ENCODE measurements around the gene ULBP1. TPM values are rescaled to one million over a fixed set of nuclear protein-coding genes. Genes with fewer than 3 reads are reported as not detected.

The ULBP1 gene
- total and polyA plus RNA-seq, 11 donors, result 0.10 to 0.52 (median 0.25) TPM

- intact Hi-C loops (cut with DNase I), result no loop called here
- TF ChIP-seq POLR2A (IDR thresholded peaks at IDR 0.05) (no peak), CTCF (IDR thresholded peaks at IDR 0.05) (no peak)
- H3K4me1 ChIP-seq, result no peaks in the 10 kb centered on the region
- H3K4me3 ChIP-seq, result no peak overlapping the region
- no peaks in the 10 kb centered on the region for H3K36me3 ChIP-seq
- H3K27me3 ChIP-seq, result peaks cover 0 to 47% (median 28%) of the 10 kb centered on the region in 9 donors
- 85 to 100% (median 87%) methylated on average over 1 of the region's 1 CpG for WGBS, 4 donors
- DNase-seq (no peak), ATAC-seq (no peak)
- no peak overlapping the region for H3K27ac ChIP-seq
- H3K9me3 ChIP-seq, result no peaks in the 10 kb centered on the region
Observed at GRCh38 chr6:149948011-149948410, 15.7 kb upstream of the ULBP1 start.

GRCh38 chr6:149948616-149949015 is 15.1 kb upstream of the ULBP1 start:
- H3K9me3 ChIP-seq, result no peaks in the 10 kb centered on the region
- ATAC-seq (no peak), DNase-seq (no peak)
- H3K27ac ChIP-seq, result no peak overlapping the region
- 80 to 88% (median 82%) methylated on average over 5 of the region's 5 CpGs for WGBS, 4 donors
- H3K4me3 ChIP-seq, result no peak overlapping the region
- TF ChIP-seq POLR2A (IDR thresholded peaks at IDR 0.05) (no peak), CTCF (IDR thresholded peaks at IDR 0.05) (no peak)
- H3K4me1 ChIP-seq, result no peaks in the 10 kb centered on the region
- intact Hi-C loops (cut with DNase I), result no loop called here
- no peaks in the 10 kb centered on the region for H3K36me3 ChIP-seq
- peaks cover 0 to 53% (median 32%) of the 10 kb centered on the region in 9 donors for H3K27me3 ChIP-seq

- intact Hi-C loops (cut with DNase I), result no loop called here
- peaks cover 0 to 3% (median 0%) of the 10 kb centered on the region in 12 donors for H3K4me1 ChIP-seq
- no peak overlapping the region for H3K4me3 ChIP-seq
- TF ChIP-seq POLR2A (IDR thresholded peaks at IDR 0.05), result no peak
- TF ChIP-seq CTCF (IDR thresholded peaks at IDR 0.05), result no peak
- peaks cover 0 to 69% (median 46%) of the 10 kb centered on the region in 9 donors for H3K27me3 ChIP-seq
- H3K27ac ChIP-seq, result no peak overlapping the region
- no peaks in the 10 kb centered on the region for H3K36me3 ChIP-seq
- DNase-seq (no peak), ATAC-seq (no peak)
- 37 to 48% (median 41%) methylated on average over 7 to 8 of the region's 8 CpGs for WGBS, 4 donors
- no peaks in the 10 kb centered on the region for H3K9me3 ChIP-seq
Observed at GRCh38 chr6:149950423-149950822, 13.3 kb upstream of the ULBP1 start.

- H3K4me1 ChIP-seq, result peaks cover 0 to 3% (median 0%) of the 10 kb centered on the region in 12 donors
- no peaks in the 10 kb centered on the region for H3K9me3 ChIP-seq
- ATAC-seq (no peak), DNase-seq (no peak)
- H3K27ac ChIP-seq, result no peak overlapping the region
- 78 to 80% (median 78%) methylated on average over 9 of the region's 9 CpGs for WGBS, 4 donors
- H3K27me3 ChIP-seq, result peaks cover 2 to 75% (median 53%) of the 10 kb centered on the region in 9 donors
- no peaks in the 10 kb centered on the region for H3K36me3 ChIP-seq
- H3K4me3 ChIP-seq, result no peak overlapping the region
- TF ChIP-seq CTCF (IDR thresholded peaks at IDR 0.05) (no peak), POLR2A (IDR thresholded peaks at IDR 0.05) (no peak)
- intact Hi-C loops (cut with DNase I), result no loop called here
Observed at GRCh38 chr6:149951096-149951495, 12.6 kb upstream of the ULBP1 start.
